K562 (cell line): ENCODE data around the gene CDC6. TPM values are rescaled to one million over a fixed set of nuclear protein-coding genes. Genes with fewer than 3 reads are reported as not detected.

ENCODE experiments used
- ARID3A ChIP-seq: IDR thresholded peaks from 2 replicates; pipeline ENCODE4 v1.6.1; 2012; ENCODE audit warnings: low read depth, low read length, improper control_type of control experiment, borderline replicate concordance
- BCOR ChIP-seq: fragments of 450-650 bp; IDR thresholded peaks from 2 replicates; pipeline ENCODE4 v1.6.1; 2016
- CHD4 ChIP-seq: fragments of 200-600 bp; sonication (generic); IDR thresholded peaks from 3 replicates; pipeline ENCODE4 v1.6.1; 2012; ENCODE audit warnings: low read depth, mild to moderate bottlenecking, mixed read lengths, low read length, inconsistent platforms; ENCODE audit not compliant: insufficient read depth, insufficient replicate concordance, poor library complexity, severe bottlenecking
- KDM1A ChIP-seq, 2 experiments: fragments of 450-650 bp; IDR thresholded peaks; 2 replicates each; pipeline ENCODE4 v1.6.1; 2016; ENCODE audit warnings: mild to moderate bottlenecking in 2 of 2
- PCBP2 ChIP-seq: fragments of 200-400 bp; formaldehyde crosslinking; IDR thresholded peaks from 2 replicates; pipeline ENCODE4 v1.6.1; 2018; ENCODE audit warnings: low read length, low read depth, mild to moderate bottlenecking, moderate library complexity; ENCODE audit not compliant: poor library complexity, severe bottlenecking
- polyA plus RNA-seq, 8 experiments: library from polyadenylated mRNA; depleted of rRNA in 4 of 8; stranded (reverse) in 5 of 8; unstranded in 3 of 8; fragments of >200 nt; fragmentation: Nextera tagmentation in 2 of 8; fragmentation: Illumina TruSeq in 1 of 8; extraction: Ambion mirVana in 2 of 8; extraction: Trizol in 1 of 8; gene quantifications; 2 replicates each; pipeline versions ENCODE4 v1.2.1 to v1.2.3, GENCODE V29; 2011 to 2014; ENCODE audit warnings: inconsistent platforms in 1 of 8, missing spikeins in 1 of 8
- total RNA-seq, 7 experiments: library from RNA; depleted of rRNA in 6 of 7; stranded (reverse); fragments of >200 nt in 6 of 7; fragmentation: Illumina TruSeq in 2 of 7; extraction: Trizol in 2 of 7; gene quantifications; 2 replicates each; pipeline versions ENCODE4 v1.2.1 to v1.2.3, GENCODE V29; 2011 to 2021; ENCODE audit warnings: low replicate concordance in 1 of 7
- TF ChIP-seq, protein P1 (sequence below), 3 experiments: fragments of 200-800 bp in 1 of 3; fragments of 250-450 bp in 1 of 3; fragments of 450-650 bp in 1 of 3; sonication (Bioruptor Pico) in 1 of 3; sonication (Bioruptor generic) in 1 of 3; formaldehyde crosslinking in 1 of 3; IDR thresholded peaks; 2 replicates each; pipeline versions ENCODE4 v1.6.1 to v1.8.0; 2016 to 2022; ENCODE audit warnings: mild to moderate bottlenecking in 2 of 3, missing genetic modification characterization in 2 of 3, missing compliant biosample characterization in 1 of 3, moderate library complexity in 1 of 3
- TF ChIP-seq, protein P2 (sequence below): sonication (generic); formaldehyde crosslinking; IDR thresholded peaks from 2 replicates; pipeline ENCODE4 v1.8.0; 2022; ENCODE audit warnings: mild to moderate bottlenecking, missing genetic modification reagents
- TF ChIP-seq, protein P3 (sequence below): fragments of 250-450 bp; sonication (Bioruptor Pico); IDR thresholded peaks from 2 replicates; pipeline ENCODE4 v1.8.0; 2022; ENCODE audit warnings: inconsistent platforms

The CDC6 gene
- total and polyA plus RNA-seq, 9 of the 15 experiments (the other 6 are each of a cell fraction or from before 2014, with no cell fraction given), result 29.6 to 141 (median 106) TPM

DNA sequence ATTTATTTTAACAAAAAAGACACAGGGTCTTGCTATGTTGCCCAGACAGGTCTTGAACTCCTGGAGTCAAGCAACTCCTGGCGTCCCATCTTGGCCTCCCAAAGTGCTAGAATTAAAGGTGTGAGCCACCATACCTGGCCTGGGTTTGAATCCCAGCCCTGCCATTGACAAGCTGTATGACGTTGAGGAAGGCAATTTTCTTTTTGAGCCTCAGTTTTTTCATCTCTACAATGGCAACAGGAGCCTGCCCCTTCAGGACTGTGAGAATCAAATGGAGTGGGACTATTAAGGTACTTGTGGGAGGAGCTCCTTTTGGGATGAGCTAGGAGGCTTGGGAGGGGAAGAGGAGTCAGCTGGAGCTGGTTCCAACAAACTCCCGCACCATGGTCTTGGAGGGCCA is 27.5 kb downstream of the CDC6 start (continued):
- TF ChIP-seq CHD4, result peak; percentile 28
- TF ChIP-seq, protein P1, sequence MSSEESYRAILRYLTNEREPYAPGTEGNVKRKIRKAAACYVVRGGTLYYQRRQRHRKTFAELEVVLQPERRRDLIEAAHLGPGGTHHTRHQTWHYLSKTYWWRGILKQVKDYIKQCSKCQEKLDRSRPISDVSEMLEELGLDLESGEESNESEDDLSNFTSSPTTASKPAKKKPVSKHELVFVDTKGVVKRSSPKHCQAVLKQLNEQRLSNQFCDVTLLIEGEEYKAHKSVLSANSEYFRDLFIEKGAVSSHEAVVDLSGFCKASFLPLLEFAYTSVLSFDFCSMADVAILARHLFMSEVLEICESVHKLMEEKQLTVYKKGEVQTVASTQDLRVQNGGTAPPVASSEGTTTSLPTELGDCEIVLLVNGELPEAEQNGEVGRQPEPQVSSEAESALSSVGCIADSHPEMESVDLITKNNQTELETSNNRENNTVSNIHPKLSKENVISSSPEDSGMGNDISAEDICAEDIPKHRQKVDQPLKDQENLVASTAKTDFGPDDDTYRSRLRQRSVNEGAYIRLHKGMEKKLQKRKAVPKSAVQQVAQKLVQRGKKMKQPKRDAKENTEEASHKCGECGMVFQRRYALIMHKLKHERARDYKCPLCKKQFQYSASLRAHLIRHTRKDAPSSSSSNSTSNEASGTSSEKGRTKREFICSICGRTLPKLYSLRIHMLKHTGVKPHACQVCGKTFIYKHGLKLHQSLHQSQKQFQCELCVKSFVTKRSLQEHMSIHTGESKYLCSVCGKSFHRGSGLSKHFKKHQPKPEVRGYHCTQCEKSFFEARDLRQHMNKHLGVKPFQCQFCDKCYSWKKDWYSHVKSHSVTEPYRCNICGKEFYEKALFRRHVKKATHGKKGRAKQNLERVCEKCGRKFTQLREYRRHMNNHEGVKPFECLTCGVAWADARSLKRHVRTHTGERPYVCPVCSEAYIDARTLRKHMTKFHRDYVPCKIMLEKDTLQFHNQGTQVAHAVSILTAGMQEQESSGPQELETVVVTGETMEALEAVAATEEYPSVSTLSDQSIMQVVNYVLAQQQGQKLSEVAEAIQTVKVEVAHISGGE (CRISPR knock-in tag; IDR thresholded peaks at IDR 0.05), result no peak
- TF ChIP-seq KDM1A (IDR thresholded peaks at IDR 0.05), result peak; percentile 37 to 60; a peak in 3 of 4 replicates
- TF ChIP-seq, protein P2, sequence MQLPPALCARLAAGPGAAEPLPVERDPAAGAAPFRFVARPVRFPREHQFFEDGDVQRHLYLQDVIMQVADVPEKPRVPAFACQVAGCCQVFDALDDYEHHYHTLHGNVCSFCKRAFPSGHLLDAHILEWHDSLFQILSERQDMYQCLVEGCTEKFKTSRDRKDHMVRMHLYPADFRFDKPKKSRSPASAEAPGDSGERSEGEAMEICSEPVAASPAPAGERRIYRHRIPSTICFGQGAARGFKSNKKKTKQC, result no peak
- no peak for TF ChIP-seq PCBP2
- TF ChIP-seq, protein P3, sequence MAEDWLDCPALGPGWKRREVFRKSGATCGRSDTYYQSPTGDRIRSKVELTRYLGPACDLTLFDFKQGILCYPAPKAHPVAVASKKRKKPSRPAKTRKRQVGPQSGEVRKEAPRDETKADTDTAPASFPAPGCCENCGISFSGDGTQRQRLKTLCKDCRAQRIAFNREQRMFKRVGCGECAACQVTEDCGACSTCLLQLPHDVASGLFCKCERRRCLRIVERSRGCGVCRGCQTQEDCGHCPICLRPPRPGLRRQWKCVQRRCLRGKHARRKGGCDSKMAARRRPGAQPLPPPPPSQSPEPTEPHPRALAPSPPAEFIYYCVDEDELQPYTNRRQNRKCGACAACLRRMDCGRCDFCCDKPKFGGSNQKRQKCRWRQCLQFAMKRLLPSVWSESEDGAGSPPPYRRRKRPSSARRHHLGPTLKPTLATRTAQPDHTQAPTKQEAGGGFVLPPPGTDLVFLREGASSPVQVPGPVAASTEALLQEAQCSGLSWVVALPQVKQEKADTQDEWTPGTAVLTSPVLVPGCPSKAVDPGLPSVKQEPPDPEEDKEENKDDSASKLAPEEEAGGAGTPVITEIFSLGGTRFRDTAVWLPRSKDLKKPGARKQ (CRISPR knock-in tag), result no peak
- TF ChIP-seq ARID3A, result no peak
- peak; percentile 87 for TF ChIP-seq BCOR
